Measurements from ENCODE around the gene PIH1D2. TPM values are rescaled to one million over a fixed set of nuclear protein-coding genes. Genes with fewer than 3 reads are reported as not detected.
"Not testable (repeated sequence)": the region's sequence is repeated elsewhere in the genome, so short reads cannot be mapped to it uniquely, and the experiment has no call there.

The PIH1D2 gene
- total RNA-seq, 2 donors from 2014 or later, result 2.2 TPM; not detected in 1

DNA sequence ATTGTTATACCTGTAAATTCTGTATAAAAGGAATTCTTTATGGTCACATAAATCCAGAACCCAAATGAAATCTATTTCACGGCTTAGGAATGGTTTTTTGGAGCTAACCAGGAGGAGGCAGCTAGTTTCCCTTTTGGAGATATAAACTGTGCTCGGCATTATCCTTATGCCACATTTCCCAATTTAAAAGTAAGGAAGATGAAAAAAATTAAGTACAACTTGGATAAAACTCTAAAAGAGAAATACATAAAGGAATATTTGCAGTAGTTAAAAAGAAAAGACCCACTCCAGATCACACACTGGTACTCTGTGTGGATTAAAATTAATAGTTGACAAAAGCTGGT, 30.9 kb downstream of the PIH1D2 start:
- no peak for DNase-seq (ENCODE audit: low spot score)
- Histone ChIP-seq H3K27ac (no peak overlapping the region), H3K36me3 (peaks cover 21% of the 10 kb centered on the region)

DNA sequence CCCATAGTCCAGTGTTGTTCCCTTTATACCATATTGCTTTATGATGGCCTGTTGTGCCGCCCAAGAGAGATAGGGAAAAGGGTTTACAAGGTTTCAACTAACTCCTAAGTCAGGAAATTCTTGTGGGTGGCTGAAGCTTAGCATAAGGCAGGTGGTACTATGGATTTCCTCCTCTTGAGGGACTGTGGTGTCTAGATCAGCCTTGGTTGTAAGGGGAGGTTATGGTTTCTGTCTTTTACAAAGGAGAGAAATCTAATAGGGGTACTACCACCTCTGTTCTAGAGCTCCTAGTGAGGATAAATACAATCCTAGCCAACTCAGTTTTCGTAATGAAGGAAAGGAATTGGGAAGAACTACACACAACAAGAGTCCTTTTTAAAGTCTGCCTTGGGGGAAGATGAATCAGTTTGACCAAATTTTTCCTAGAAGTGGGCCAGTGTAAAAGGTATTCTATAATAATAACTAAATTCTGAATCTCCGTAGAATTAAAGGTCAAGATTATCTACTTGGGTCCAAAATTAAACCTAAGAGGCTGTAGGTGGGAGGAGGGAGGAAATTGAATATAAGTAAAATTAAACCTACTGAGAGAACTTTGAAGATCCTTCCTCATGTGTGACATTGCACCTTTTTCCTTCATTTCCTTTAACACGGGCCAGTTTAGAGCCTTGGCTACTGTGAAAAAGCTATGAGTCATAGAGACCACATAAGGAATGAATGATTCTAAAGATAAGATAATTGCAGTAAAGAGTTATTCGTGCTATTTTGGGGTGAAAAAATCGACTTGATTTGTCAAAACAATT, 31.5 kb downstream of the PIH1D2 start:
- no peak for ATAC-seq (ENCODE audit: insufficient number of reproducible peaks, low FRiP score, low read depth)

More for the DNA sequence above, 30.9 kb downstream of the PIH1D2 start:
- no peaks in the 10 kb centered on the region for H3K27me3 ChIP-seq (replicated peaks; ENCODE audit: insufficient read depth)
- H3K4me1 ChIP-seq (ENCODE audit: control insufficient read depth in 1 of 2, low read depth in 2 of 2), result no peaks in the 10 kb centered on the region
- H3K9me3 ChIP-seq, result no peaks in the 10 kb centered on the region
- no peak for TF ChIP-seq CTCF (IDR thresholded peaks at IDR 0.05)
- no peak for ATAC-seq (ENCODE audit: insufficient number of reproducible peaks, low FRiP score, low read depth)
- H3K4me3 ChIP-seq, result no peak overlapping the region

DNA sequence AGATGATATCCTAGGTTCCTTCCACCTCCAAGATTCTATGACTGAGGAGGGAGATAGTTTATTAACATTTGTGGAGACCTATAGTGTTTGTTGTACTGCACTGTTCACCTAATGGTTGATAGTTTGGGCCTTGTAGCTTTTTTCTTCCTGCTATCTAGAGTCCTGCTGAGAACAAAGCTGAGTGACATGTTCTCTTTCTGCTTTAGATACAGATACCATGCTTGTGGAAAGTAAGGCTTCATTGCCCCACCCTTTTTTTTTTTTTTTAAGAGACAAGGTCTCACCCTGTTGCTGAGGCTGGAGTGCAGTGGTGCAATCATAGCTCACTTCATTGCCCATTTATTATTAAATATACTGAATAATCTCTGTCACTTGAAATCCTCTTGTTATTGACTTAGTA, 36.3 kb downstream of the PIH1D2 start:
- TF ChIP-seq CTCF (IDR thresholded peaks at IDR 0.05), result no peak
- Histone ChIP-seq H3K4me1 (ENCODE audit: control insufficient read depth in 1 of 2, low read depth in 2 of 2) (no peaks in the 10 kb centered on the region), H3K4me3 (no peak overlapping the region), H3K27me3 (replicated peaks; ENCODE audit: insufficient read depth) (no peaks in the 10 kb centered on the region), H3K27ac (no peak overlapping the region), H3K9me3 (no peaks in the 10 kb centered on the region), H3K36me3 (peaks cover 25% of the 10 kb centered on the region)
- DNase-seq (ENCODE audit: low spot score) (no peak), ATAC-seq (ENCODE audit: insufficient number of reproducible peaks, low FRiP score, low read depth) (no peak)

More for the DNA sequence above, 31.5 kb downstream of the PIH1D2 start:
- Histone ChIP-seq H3K9me3 (no peaks in the 10 kb centered on the region), H3K4me1 (ENCODE audit: control insufficient read depth in 1 of 2, low read depth in 2 of 2) (no peaks in the 10 kb centered on the region), H3K27ac (no peak overlapping the region), H3K36me3 (peaks cover 25% of the 10 kb centered on the region), H3K27me3 (replicated peaks; ENCODE audit: insufficient read depth) (no peaks in the 10 kb centered on the region), H3K4me3 (no peak overlapping the region)
- TF ChIP-seq CTCF (IDR thresholded peaks at IDR 0.05), result no peak
- DNase-seq (ENCODE audit: low spot score), result no peak

DNA sequence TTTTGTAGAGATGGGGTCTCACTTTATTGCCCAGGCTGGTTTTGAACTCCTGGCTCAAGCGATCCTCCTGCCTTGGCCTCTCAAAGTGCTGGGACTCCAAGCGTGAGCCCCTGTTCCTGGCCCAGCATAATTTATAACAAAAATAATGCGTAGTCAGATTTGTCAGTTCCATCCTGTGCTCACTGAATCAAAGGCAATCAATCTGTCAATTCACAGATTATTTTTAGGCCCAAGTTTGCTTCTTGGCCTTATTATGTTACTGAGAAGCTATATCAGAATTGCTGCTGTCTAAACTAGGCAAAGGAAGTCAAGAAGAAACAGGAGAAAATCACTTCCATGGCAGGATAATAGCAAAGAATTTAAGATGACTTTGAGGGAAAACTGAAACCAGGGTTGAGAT, 39.9 kb downstream of the PIH1D2 start:
- Histone ChIP-seq H3K27ac (no peak overlapping the region), H3K4me1 (ENCODE audit: control insufficient read depth in 1 of 2, low read depth in 2 of 2) (no peaks in the 10 kb centered on the region), H3K36me3 (peaks cover 28% of the 10 kb centered on the region), H3K9me3 (no peaks in the 10 kb centered on the region), H3K4me3 (no peak overlapping the region), H3K27me3 (replicated peaks; ENCODE audit: insufficient read depth) (no peaks in the 10 kb centered on the region)
- no peak for ATAC-seq (ENCODE audit: insufficient number of reproducible peaks, low FRiP score, low read depth)
- no peak for TF ChIP-seq CTCF (IDR thresholded peaks at IDR 0.05)
- no peak for DNase-seq (ENCODE audit: low spot score)

DNA sequence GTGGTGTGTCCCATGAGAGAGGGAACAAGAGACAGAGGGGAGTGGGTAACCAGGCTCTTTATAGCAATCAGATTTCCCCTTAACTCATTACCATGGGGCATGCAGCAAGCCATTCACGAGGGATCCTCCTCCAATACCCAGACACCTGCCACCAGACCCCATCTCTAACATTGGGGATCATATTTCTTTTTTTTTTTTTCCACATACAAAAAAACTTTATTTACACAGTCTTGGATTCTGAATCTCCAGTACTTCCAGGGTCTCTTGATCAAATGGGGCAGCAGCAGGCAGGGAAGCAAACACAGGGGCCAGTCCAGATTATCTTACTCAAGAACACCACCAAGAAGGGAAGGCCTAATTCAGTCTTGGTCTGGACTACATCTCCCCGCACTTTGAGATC, 44.4 kb downstream of the PIH1D2 start:
- no peak for ATAC-seq (ENCODE audit: insufficient number of reproducible peaks, low FRiP score, low read depth)
- no peak overlapping the region for H3K4me3 ChIP-seq
- TF ChIP-seq CTCF (IDR thresholded peaks at IDR 0.05), result no peak
- H3K9me3 ChIP-seq, result no peaks in the 10 kb centered on the region
- H3K36me3 ChIP-seq, result peaks cover 19% of the 10 kb centered on the region
- peaks cover 3 to 7% of the 10 kb centered on the region in 2 donors for H3K4me1 ChIP-seq (ENCODE audit: control insufficient read depth in 1 of 2, low read depth in 2 of 2)
- no peak for DNase-seq (ENCODE audit: low spot score)
- H3K27me3 ChIP-seq (replicated peaks; ENCODE audit: insufficient read depth), result no peaks in the 10 kb centered on the region
- no peak overlapping the region for H3K27ac ChIP-seq

GRCh38 chr11:112026784-112027410, 46.9 kb downstream of the PIH1D2 start:
- H3K27me3 ChIP-seq (replicated peaks; ENCODE audit: insufficient read depth); H3K9me3 ChIP-seq; DNase-seq (ENCODE audit: low spot score); H3K27ac ChIP-seq; H3K4me3 ChIP-seq; ATAC-seq (ENCODE audit: insufficient number of reproducible peaks, low FRiP score, low read depth): not testable (repeated sequence)
- Histone ChIP-seq H3K4me1 (ENCODE audit: control insufficient read depth in 1 of 2, low read depth in 2 of 2) (peaks cover 3 to 13% of the 10 kb centered on the region in 2 donors), H3K36me3 (peaks cover 12% of the 10 kb centered on the region)
